ENCODE results near the gene AOPEP. TPM values are rescaled to one million over a fixed set of nuclear protein-coding genes. Genes with fewer than 3 reads are reported as not detected.

Gene AOPEP, protein sequence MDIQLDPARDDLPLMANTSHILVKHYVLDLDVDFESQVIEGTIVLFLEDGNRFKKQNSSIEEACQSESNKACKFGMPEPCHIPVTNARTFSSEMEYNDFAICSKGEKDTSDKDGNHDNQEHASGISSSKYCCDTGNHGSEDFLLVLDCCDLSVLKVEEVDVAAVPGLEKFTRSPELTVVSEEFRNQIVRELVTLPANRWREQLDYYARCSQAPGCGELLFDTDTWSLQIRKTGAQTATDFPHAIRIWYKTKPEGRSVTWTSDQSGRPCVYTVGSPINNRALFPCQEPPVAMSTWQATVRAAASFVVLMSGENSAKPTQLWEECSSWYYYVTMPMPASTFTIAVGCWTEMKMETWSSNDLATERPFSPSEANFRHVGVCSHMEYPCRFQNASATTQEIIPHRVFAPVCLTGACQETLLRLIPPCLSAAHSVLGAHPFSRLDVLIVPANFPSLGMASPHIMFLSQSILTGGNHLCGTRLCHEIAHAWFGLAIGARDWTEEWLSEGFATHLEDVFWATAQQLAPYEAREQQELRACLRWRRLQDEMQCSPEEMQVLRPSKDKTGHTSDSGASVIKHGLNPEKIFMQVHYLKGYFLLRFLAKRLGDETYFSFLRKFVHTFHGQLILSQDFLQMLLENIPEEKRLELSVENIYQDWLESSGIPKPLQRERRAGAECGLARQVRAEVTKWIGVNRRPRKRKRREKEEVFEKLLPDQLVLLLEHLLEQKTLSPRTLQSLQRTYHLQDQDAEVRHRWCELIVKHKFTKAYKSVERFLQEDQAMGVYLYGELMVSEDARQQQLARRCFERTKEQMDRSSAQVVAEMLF
- total RNA-seq = 10 to 100 TPM; 40.4 to 42.1 TPM
- long read RNA-seq, partial matches to known transcripts = 3 of 19 reads
- long read RNA-seq, other reads (novel, unspliced or antisense) = 14 of 19 reads

DNA sequence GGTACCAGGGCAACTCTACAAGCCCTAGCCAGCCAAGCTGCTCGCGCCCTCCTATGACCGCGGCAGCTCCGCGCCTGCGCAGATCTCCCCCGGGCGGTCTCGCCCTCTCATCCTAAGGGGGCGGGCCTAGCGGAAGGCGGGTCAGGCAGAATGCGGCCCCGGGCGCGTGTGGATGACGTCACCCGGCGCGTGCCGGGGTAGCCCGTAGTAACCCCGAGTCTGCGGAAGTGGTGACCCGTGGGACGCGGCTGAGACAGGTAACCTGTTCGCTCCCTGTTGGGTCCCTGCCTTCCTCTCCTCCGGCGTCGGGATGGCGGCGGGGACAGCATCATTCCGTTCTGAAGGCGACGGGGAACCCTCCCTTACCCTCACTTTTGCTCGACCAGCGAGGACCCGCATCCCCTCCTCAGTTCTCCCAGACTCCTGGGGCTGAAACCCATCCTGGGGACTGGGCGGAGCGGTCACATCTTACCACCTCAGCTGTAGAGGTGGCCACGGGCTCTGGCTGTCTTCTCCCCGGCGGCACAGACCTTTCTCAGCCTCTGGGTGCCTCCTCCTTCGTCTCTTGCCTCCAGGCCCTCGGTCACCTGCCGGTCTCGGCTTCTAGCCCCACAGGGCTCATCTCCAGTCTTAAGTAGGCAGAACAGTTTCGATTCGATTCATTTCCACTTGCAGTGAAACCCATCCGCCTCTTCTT lies at the start of gene AOPEP:
Gene AOPEP, plus strand, starts transcription at position 205 of the 697 bp plus-strand sequence. CDS start 33,085 bp downstream, outside the sequence.
- intact Hi-C loops (cut with DNase I, micrococcal nuclease) = no loop called here
- ATAC-seq = peak; percentile 100
- peak; percentile 98 to 100 for DNase-seq

DNA sequence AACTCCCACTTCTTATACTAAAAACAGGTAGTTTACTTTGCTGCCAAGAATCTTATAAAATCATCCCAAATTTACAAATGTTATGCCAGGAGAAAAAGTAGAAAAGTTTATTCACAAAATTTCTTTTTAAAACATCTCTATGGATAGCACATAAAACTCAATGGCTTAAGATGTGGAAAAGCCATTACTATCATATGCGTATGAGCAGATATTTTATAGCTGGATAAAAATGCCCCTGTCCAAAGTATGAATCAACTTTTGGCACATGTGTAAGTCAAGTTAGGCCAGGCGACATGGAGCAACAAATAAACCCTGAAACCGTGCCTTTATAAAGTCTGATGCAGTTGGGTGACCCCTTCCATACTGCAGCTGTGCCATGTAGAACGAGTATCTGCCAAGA lies 48.6 kb upstream of the AOPEP start:
- ATAC-seq (no peak), DNase-seq (no peak)
- intact Hi-C loops (cut with DNase I, micrococcal nuclease) = no loop called here

DNA sequence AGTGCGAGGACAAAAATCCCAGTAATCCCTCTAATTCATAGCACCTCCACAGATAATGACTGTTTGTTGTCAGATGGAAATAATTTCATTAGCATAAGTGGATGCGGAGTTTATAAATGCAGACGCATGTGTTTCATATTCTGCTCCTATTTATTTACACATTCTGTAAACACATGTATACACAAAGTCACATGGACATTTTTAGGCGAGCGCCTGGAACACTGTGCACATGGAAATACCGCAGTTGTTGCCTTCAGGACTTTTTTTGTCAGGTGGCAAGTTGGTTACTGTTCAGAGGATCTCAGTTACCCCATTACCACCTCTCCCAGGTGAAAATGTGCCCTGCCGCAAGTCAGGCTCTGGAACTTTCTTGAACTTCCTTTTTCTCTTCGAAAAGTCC lies 46.9 kb upstream of the AOPEP start:
- intact Hi-C loops (cut with DNase I, micrococcal nuclease) = no loop called here
- ATAC-seq (no peak), DNase-seq (no peak)

DNA sequence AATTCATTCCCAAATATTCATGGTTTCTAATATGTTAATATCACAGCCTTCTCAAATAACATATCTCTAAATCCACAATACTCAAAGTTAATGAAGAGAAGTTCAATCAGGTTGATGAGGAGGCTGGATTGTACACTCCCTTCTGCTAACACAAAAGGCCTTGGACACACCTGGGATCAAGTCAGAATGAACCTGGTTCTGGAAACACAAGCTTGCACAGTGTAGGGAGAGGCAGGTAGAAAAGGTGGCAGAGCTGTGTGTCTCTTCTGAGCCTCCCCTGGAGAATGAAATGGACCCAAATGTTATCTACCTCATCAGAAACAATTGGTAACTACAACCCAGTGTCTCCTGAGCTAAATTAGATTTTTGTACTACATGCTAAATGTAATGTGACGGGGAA lies 46.5 kb upstream of the AOPEP start:
- no peak for ATAC-seq
- no peak for DNase-seq
- intact Hi-C loops (cut with DNase I, micrococcal nuclease) = loop anchor here in 1 of 2 donors (5.0 kb wide), 1 partner anchor 452 kb away; no protein-coding TSS in a partner anchor

DNA sequence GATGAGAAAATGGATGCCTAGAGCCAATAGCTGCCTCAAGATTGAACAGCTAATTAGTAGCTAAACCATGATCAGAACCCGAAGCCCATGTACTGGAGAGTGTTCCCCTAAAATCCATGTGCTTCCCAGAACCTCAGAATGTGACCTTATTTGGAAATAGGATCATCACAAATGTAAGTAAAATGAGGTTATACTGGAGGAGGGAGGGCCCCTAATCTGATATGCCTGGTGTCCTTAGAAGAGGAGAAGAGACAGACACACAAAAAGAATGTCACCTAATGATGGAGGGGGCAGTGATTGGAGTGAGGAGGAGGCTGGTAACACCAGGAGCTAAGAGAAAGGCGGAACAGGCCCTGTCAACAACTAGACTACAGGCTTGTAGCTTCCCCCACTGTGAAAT lies 45.9 kb upstream of the AOPEP start:
- DNase-seq (no peak), ATAC-seq (no peak)
- intact Hi-C loops (cut with DNase I, micrococcal nuclease) = loop anchor here in 1 of 2 donors (5.0 kb wide), 1 partner anchor 452 kb away; no protein-coding TSS in a partner anchor

DNA sequence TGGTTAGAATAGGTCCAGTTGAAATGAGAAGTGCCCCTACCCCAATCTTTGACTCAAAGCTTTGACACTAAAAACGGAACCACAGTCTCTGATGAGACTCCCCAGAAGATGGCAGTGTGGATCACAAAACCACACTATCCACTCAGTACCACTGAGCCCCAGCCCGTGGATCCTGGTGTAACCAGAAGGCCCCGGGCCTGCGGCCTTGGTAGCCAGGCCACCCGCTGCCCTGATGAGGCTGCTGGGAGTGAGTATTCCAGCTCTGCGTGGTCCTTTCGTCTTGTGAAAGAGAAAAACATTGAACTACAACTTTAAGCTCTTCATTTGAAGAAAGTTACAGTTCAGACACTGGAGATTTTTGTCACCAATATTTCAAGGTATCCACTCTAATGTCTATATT lies 45.0 kb upstream of the AOPEP start:
- DNase-seq (peak; percentile 60 to 72), ATAC-seq (peak; percentile 94)
- intact Hi-C loops (cut with DNase I, micrococcal nuclease) = loop anchor here in 1 of 2 donors (5.0 kb wide), 1 partner anchor 451 kb away; no protein-coding TSS in a partner anchor

DNA sequence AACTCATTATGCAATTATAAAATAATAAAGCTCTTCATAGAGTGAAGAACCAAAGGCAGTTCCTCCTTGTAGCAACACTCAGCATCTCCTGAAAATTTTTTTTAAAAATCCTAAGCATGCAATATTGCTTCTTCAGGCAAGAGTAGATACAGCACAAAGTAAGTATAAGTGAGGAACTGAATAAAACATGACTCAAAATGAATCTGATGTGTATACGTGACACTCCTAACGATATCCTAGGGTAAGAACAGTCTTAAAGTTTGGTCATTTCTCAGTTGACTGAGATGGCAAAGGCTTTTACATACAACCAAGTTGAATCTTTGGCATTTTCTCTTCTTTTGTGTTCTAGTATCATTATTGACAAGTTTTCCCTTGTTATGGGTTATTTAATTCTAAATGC lies 41.1 kb upstream of the AOPEP start:
- ATAC-seq (no peak), DNase-seq (no peak)
- intact Hi-C loops (cut with DNase I, micrococcal nuclease) = no loop called here

DNA sequence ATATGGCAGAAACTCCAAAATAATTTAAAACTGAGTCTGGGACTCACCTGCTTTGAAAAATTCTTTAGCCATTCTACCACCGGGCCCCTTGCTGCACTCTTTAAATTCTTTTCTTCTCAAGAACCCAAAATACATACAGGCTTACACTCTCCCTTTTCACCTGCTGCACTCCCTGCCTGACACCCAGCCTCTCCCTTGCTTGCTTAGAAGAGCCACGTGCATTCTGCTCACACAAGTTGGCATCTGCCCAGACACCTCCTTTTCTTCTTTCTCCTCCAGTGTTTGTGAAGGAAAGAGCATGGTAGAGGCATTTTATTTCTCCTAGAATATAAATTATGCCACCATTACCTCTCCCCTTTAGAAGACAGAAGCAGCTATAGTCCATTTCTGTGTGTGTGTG lies 39.0 kb upstream of the AOPEP start:
- ATAC-seq (no peak), DNase-seq (no peak)
- intact Hi-C loops (cut with DNase I, micrococcal nuclease) = no loop called here

DNA sequence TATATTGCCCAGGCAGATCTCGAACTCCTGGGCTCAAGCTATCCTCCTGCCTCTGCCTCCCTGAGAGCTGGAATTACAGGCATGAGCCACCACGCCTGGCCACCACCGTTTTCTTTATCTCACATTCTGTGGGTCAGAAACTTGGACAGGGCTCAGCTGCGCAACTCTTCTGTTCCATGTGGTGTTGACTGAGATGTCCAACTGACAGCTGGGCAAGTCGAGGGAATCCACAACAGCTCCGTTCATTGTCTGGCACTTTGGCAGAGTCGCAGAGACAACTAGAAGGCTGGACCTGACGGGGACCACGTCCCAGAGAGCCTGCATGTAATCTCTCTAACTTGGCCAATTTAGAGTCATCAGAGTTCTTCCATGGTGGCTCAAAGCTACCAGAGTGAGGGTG lies 36.2 kb upstream of the AOPEP start:
- ATAC-seq (no peak), DNase-seq (no peak)
- intact Hi-C loops (cut with DNase I, micrococcal nuclease) = no loop called here

DNA sequence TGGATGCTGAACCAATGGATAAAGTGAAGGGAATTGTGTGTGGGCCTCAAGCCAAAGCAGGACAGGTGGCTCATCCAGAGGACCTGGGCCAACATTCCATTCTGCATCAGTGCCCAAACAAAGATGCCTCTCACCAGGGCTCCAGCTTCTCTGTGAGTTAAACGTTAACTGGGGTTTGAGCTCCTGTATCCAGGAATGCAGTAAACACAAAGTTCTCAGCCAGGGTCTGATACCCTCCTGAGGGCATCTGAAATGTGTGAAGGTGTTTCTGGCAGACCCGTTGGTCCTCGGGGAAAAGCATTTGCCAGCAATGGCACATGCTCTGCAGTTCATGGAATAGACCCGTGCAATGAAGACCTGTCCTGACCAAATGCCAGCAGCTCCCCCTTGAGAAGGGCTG lies 33.9 kb upstream of the AOPEP start:
- intact Hi-C loops (cut with DNase I, micrococcal nuclease) = no loop called here
- DNase-seq (no peak), ATAC-seq (no peak)

DNA sequence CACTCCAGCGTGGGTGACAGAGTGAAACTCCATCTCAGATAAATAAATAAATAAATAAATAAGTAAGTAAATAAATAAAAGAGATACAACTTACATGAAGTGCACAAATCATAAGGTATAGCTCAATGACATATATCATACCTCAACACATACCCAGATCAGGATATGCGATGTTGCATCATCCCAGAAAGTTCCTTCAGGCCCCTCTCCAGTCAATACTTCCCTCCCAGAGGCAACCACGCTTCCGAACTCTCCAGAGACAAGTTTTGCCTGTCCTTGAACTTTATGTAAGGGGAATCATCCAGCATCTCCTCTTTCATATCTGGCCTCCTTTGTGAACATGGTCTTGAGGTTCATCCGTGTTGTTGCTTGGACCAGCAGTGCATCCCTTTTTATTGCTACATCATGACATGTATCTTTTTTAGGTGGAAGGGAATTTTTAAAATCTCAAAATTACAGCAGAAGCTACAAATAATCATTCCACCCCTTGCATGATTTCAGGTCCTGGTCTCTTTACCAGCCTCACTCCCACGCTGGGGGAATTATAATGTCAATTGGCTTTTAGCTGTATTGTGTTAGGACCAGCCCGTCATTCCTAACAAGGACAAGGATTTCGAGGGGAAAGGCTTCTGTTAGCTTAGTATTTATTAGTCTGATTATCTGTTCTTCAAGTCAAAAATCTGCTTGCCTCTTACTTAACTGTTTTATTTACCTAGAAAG lies 32.9 kb upstream of the AOPEP start:
- no peak for DNase-seq
- ATAC-seq = no peak
- intact Hi-C loops (cut with DNase I, micrococcal nuclease) = no loop called here

DNA sequence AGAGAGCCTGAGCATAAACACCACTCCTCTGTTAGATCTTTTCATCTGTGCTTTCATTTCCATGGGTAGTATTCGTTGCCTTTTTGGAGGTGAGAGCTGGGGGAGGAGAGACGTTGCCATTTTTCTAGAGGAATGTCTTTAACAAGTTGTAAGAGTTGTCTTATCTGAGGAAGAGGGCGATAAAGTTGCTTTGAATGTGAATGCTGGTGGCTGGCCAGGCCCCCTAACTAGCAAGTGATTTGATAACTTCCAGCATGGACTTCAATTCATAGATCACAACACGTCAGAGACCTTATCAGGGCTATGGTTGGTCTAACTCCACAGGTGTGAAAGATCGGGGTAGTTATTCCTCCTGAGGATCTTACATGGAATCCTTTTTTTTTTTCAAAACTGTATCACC lies 30.0 kb upstream of the AOPEP start:
- DNase-seq (no peak), ATAC-seq (no peak)
- intact Hi-C loops (cut with DNase I, micrococcal nuclease) = no loop called here

DNA sequence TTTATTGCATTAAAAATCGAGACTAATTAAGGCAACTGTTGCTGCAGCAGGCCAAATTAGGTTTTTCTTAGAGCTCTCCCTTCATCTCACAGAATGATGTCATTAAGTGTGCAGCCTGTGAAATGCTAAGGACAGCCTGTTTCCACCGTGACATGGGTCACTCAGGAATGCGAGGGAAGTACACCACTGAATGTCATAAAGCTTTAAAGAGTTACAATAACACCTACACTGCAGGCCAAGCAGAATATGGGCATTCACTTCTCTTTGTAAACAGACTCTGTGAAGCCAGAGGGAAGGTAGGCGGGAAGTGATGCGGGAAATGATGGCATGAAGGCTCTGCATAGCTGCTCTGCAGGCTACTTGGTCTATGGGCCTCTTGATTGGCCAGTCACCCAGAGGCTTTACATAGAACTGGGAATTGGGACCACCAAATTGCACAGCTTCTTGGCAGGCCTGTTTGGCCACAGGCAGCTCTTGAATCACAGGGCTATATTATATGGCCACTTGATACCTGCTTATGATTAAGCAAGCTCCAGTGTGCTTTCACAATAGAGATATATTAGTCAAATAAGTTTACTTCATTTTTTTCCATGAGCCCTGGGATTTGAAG lies 28.4 kb upstream of the AOPEP start:
- ATAC-seq = peak; percentile 34
- intact Hi-C loops (cut with DNase I, micrococcal nuclease) = no loop called here
- DNase-seq = no peak

DNA sequence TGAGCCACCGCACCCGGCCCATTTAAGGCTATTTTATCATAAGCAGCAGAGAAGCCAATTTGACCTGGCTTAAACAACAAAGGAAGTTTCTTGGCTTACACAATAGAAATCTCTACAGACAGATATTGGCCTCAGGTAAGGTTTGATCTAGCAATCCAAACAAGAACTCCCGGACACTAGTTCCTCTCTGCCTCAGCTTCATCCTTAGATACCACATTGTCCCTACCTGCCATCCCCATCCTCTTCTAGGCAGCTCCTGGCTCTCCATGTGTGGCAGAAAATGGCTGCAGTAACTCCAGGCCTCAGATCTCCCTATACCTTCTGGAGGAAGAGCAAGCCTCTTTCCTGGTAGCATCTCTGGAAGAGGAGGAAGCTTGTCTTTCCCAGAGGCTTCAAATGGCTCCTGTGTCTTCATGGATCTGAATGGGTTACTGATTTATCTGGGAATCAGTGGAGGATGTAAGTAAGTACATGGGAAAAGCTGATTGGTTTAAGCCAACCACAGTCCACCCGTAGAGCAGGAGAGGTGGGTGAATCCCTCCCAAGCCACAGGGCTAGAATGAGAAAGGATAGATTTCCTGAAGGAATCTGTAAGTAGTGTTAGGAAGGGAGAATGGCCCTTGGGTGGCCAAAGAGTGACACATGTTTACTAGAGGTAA lies 26.7 kb upstream of the AOPEP start:
- intact Hi-C loops (cut with DNase I, micrococcal nuclease) = no loop called here
- no peak for DNase-seq
- ATAC-seq = no peak

DNA sequence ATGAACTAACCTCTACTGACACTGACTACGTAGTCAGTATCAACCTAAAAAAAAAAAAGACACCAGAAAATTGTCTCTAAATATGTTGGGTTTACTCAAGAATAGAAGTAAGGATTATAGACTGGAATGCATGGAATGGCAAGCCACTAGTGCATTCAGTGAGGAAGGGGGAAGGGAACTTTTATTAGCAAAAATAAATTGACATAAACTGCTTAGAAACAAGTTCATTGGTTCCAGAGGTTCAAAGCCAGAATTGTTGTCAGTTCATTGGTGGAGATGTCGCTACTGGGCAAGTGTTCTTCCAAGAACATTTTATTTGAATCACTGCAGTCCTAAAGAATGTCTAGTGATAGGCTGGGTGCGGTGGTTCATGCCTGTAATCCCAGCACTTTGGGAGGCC lies 26.1 kb upstream of the AOPEP start:
- intact Hi-C loops (cut with DNase I, micrococcal nuclease) = no loop called here
- DNase-seq = no peak
- ATAC-seq = no peak

DNA sequence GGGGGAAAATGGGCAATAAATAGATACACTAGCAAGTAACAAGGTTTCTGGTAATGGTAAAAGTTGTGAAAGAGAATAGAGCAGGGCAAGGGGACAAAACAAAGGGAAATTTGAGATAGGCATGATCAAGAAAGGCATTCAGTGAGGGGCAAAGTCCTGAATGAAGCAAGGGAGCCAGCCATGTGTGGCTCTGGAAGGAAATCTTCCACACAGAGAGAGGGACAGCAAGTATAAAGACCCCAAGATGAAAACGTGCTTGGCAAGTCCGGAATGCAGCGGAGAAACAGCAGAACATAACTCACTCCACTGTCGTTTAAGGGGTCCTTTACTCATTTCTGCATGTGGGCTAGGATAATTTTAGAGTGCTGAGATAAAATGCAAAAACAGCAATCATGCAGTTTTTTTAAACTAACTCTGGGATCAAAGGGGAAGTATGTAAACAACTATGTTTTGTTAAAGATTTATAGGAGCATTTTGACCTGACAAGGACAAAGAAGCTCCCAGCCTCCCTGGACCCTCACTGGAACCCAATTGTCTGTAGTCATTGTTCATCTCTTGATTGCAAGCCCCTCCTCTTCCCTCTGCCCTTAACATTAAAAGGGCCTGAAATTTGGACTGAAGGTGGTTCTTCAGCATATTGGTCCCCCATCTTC lies 22.9 kb upstream of the AOPEP start:
- no peak for ATAC-seq
- no peak for DNase-seq
- intact Hi-C loops (cut with DNase I, micrococcal nuclease) = no loop called here

DNA sequence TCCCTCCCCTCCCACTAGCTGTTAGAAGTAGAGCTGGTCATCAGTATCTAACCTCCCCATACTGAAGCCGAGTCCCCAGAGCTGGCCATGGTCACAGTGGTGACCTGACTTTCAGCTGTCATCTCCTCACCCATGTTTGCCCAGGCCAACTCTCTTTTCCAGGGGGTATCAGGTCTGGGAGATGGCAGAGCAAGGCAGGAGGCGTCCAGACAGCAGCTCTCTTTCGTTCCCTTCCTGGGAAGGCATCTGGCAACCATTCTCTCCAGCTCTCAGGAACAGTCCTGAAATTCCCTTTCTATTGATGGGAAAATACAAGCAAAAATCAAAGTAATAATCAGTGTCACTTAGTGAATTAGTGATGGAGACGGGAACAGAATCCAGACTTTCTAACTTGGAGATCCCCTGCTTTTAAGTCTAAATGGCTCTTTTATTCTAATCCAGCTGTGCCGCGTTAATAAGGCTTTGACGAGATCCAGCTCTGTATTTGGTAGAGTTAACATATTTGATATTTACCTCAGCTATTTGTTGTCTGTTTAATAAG lies 21.3 kb upstream of the AOPEP start:
- no peak for DNase-seq

More for the DNA sequence above, 21.3 kb upstream of the AOPEP start:
- intact Hi-C loops (cut with DNase I, micrococcal nuclease) = no loop called here
- ATAC-seq = no peak
